ENCODE results near the gene NBAS. TPM values are rescaled to one million over a fixed set of nuclear protein-coding genes. Genes with fewer than 3 reads are reported as not detected.
A peak's percentile ranks its signal among the peaks of the same experiment; 100 is the strongest.

NBAS gene
- total RNA-seq, 1 experiment from 2014 or later, result 59.9 TPM

DNA sequence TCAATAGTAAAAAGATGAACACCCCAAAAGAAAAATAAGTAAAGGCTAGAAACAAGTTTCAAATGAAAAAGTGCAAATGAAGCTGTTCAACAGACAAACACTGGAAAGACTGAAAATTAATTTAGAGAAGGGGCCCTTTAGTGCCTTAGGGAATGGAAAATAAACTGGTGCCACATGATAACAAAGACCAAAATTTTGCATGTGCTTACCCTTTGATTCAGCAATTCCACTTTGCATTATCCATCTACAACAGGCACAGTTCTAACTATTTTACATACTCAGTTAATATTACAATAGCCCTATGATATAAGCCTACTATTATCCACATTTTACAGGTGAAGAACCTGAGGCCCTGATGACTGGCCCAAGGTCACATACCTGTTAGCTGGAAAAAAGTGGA lies 183.9 kb downstream of the NBAS start:
- no peak for DNase-seq (ENCODE audit: extremely low read depth, low read depth)

- no peak for DNase-seq (ENCODE audit: extremely low read depth, low read depth)
These were observed 189.1 kb downstream of the NBAS start for GRCh38 chr2:15372019-15372418.

DNA sequence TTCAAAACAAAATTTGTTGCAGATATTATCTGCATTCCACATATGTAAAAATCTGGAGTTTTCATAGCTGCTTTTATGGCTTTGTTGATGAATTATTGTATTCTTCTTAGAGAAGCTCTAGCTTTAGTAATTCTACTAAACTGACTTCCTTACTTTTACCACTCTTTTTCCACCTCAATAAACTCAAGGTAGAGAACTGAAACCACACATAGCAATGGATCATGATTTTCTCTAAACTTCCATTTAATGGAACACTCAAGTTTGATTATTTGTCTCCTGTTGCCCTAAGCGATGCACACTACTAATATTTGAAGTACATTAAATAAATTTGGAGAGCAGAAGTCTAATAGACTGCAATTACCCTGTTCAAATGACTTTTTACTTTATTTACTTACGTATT lies 192.0 kb downstream of the NBAS start:
- no peak for DNase-seq (ENCODE audit: extremely low read depth, low read depth)

- no peak for DNase-seq (ENCODE audit: extremely low read depth, low read depth)
These were observed 193.4 kb downstream of the NBAS start for GRCh38 chr2:15367715-15368114.

DNA sequence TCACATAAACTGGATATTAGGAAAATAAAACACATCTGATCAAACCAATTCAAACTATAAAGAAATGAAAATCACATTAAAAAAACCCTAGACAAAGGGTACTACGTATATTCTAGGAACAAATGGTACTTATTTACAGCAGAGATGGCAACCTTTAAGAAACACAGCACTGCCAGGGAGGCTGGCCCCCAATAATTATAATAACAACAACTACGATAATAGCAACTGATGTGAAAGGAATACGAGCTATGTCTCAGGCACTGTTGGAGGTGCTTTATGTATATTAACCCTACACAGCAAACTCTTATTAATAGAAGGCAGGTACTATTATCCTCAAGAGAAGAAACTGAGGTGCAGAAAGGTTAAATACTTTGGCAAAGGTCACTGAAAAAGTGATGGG lies 193.9 kb downstream of the NBAS start:
- no peak for DNase-seq (ENCODE audit: extremely low read depth, low read depth)

DNA sequence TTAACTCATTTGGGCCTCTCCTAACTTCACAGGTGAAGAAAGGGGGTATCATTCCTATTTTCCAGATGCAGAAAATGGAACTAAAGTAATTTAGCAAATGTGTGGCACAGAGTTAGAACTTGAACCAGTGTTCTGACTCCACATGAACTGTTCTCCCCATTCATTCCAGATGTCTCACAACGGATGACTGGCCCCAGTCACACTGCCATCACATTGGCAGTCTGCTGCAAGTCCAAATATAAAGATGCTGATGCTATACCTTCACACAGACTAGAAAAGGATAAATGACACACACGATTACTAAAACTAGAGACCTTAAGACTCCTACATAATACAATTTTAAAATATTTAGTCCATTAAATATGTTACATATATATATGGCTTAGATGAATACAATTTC lies 195.7 kb downstream of the NBAS start:
- DNase-seq (ENCODE audit: extremely low read depth, low read depth), result no peak

DNA sequence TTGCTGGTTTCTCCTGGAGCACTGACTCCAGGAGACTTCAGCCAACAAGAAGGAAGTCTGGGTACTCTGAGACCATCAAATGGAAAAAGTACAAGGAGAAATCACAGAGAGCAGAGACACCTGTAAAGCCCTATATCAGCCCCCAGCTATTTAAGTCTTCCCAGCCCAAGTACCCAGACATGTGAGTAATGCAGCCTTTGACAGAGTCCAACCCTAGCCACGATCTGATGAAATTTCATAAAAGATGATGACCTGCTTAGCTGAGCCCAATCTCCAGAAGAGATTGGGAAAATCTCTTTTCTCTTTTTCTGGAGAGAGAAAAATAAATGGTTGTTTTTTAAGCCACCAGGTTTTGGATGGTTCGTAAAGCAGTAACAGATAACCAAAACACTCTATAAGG lies 196.6 kb downstream of the NBAS start:
- DNase-seq (ENCODE audit: extremely low read depth, low read depth), result no peak

GRCh38 chr2:15363734-15364133 lies 197.4 kb downstream of the NBAS start:
- DNase-seq (ENCODE audit: extremely low read depth, low read depth), result no peak

GRCh38 chr2:15363142-15363541 lies 198.0 kb downstream of the NBAS start:
- DNase-seq (ENCODE audit: extremely low read depth, low read depth), result no peak

DNA sequence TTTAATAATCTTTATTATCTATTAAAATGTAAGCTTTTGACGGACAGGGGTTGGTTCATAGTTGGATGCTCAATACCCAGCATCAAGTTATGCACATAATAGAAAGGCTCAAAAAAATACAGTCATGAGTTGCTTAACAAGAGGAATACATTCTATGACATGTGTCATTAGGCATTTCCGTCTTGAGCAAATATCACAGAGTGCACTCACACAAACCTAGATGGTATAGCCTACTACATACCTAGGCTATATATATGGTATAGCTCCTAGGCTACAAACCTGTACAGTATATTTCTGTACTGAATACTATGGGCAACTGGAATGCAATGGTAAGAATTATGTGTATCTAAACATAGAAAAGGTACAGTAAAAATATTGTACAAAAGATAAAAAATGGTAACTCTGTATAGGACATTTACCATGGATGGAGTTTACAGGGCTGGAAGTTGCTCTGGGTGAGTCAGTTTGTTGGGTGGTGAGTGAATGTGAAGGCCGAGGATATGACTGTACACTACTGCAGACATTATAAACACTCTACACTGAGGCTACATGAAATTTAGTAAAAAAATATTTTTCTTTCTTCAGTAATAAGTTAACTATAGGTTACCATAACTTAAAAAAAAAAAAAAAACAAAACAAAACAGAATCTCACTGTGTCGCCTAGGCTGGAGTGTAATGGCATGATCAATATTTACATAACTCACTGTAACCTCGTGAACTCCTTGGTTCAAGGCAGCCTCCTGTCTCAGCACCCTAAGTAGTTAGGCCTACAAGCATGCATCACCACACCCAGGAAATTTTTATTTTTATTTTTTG lies 201.2 kb downstream of the NBAS start:
- peak; percentile 62 for DNase-seq (ENCODE audit: extremely low read depth, low read depth)

DNA sequence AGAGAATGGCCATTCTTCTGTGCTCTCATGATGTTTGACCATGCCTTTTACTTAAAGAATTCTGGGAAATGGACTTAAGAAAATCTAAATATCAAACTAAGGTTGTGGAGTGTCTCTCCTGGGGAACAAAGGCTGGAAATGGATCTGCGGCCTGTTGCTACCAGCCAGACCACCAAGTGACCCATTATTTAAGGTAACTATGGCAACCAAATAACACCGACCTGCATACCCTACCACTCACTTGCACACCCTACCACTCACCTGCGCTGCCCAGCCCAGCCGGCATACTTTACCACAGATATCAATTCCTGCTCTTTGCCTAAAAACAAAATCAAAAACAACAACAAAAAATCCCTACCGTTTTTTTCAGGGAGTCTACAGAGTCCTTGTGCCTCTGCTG lies 203.2 kb downstream of the NBAS start:
- no peak for DNase-seq (ENCODE audit: extremely low read depth, low read depth)

DNA sequence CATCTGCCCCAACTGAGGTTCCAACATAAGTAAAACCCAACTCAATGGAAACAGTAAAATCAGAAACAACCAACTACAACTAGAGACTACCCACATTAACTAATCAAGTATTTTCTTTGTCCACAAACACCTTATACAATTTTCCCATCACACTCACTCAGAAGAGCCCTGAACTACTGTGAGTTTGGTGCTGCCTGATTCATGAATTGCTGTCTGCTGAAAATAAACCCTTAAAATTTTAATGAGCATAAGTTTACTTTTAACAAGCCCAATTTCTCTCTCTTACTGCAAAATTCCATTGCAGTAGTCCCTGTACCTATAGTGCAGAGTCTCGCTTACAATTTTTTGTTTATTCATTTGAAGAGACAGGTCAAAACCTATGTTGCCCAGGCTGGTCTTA lies 203.9 kb downstream of the NBAS start:
- no peak for DNase-seq (ENCODE audit: extremely low read depth, low read depth)

DNA sequence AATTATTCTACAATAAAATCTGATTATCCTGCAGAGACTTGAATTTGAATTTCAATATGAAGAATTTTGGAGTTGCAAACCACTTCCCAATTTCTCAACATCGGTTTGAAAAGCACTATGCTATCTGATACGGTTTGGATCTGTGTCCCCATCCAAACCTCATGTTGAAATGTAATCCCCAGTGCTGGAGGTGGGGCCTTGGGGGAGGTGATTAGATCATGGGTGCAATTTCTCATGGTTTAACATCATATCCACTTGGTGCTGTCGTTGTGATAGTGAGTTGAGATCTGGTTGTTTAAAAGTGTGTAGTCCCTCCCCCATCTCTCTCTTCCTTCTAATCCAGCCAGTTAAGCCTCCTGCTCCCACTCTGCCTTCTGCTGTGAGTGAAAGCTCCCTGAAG lies 205.7 kb downstream of the NBAS start:
- no peak for DNase-seq (ENCODE audit: extremely low read depth, low read depth)

GRCh38 chr2:15354596-15355366 lies 206.4 kb downstream of the NBAS start:
- no peak for DNase-seq (ENCODE audit: extremely low read depth, low read depth)

DNA sequence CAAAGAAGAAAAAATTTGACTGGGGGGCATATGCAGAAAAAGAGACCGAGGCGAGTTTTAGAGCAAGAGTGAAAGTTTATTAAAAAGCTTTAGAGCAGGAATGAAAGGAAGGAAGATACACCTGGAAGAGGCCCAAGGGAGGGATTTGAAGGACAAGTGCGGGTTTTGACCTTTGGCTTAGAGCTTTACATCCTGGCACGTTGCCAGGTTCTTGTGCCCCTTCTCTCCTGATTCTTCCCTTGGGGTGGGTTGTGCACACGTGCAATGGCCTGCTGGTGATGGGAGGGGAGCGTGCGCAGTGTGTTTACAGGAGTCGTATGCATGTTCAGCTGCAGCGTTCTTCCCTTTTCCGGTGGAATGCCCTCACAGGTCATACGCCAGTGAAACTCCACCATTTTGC lies 208.8 kb downstream of the NBAS start:
- DNase-seq (ENCODE audit: extremely low read depth, low read depth), result no peak

GRCh38 chr2:15348636-15349035 lies 212.5 kb downstream of the NBAS start:
- DNase-seq (ENCODE audit: extremely low read depth, low read depth), result no peak

- no peak for DNase-seq (ENCODE audit: extremely low read depth, low read depth)
These were observed 213.1 kb downstream of the NBAS start for GRCh38 chr2:15348045-15348444.

GRCh38 chr2:15346624-15347023 lies 214.5 kb downstream of the NBAS start:
- DNase-seq (ENCODE audit: extremely low read depth, low read depth), result no peak

DNA sequence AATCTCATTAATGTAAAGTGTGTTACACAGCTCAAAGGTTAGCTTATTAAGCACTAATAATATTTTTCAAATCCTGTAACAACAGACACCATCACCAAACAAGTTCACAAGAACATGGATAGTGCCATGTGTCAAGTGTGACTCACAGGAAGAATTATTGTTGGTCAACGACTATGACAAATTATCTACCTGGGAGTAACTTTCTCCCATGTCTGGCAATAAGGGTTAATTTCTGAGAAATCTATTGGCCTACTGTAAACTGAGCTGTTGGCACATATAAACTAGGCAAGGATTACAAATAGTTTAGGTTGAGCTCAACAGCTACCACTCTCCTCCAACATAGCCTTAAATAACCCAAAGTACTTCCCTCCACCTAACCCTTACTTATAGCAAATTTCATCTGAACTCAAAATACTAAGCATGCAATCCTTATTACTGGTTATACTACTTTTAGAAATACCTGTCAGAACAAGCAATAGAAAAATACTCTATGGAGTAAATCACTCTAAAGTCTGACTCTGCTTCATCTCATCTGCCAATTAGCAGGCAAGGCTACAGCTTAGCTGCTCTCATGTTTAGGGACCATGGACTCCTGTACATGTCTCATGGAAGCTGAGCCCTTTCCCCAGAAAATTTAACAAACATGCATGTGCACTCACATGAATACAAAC lies 223.0 kb downstream of the NBAS start:
- no peak for DNase-seq (ENCODE audit: extremely low read depth, low read depth)

DNA sequence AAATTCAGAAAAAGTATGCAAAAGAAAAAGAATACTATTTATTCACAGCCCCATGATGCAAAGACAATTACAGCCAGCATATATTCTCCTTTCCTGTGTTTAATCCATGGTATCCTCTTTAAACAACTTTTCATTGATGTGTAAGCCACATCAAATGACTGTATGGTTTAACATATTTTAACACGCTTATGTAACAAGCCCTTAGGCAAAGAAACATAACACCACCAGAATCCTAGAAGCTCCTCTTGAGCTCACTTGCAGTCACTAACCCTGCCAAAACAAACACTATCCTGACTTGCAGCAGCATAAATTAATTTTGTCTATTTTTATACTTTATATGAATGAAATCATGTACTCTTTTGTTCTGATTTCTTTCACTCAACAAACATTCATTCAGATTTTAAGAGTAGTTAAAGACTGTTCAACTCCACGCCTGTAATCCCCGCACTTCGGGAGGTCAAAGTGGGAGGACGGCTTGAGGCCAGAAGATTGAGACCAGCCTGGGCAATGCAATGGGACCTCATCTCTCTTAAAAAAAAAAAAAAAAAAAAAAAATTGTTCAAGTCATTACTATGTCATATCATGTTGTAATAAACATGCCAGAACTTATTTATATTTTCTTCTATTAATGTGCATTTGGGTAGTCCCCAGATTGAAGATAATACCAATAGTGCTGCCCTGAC lies 226.3 kb downstream of the NBAS start:
- DNase-seq (ENCODE audit: extremely low read depth, low read depth), result peak; percentile 81

GRCh38 chr2:15331787-15332186 lies 229.3 kb downstream of the NBAS start:
- no peak for DNase-seq (ENCODE audit: extremely low read depth, low read depth)

Data from NCI-H460 (cell line).